Activated naive CD4-positive, alpha-beta T cell treated with Interleukin-2 at 50 U/mL for 16 hours (primary cell): ENCODE measurements around the gene RHBDF1.
A peak's percentile ranks its signal among the peaks of the same experiment; 100 is the strongest.
"Not testable (repeated sequence)": the region's sequence is repeated elsewhere in the genome, so short reads cannot be mapped to it uniquely, and the experiment has no call there.

Experiments used
- DNase-seq: peaks from one replicate; pipeline ENCODE4 v3.0.0-alpha.2; 2020

The RHBDF1 gene

DNA sequence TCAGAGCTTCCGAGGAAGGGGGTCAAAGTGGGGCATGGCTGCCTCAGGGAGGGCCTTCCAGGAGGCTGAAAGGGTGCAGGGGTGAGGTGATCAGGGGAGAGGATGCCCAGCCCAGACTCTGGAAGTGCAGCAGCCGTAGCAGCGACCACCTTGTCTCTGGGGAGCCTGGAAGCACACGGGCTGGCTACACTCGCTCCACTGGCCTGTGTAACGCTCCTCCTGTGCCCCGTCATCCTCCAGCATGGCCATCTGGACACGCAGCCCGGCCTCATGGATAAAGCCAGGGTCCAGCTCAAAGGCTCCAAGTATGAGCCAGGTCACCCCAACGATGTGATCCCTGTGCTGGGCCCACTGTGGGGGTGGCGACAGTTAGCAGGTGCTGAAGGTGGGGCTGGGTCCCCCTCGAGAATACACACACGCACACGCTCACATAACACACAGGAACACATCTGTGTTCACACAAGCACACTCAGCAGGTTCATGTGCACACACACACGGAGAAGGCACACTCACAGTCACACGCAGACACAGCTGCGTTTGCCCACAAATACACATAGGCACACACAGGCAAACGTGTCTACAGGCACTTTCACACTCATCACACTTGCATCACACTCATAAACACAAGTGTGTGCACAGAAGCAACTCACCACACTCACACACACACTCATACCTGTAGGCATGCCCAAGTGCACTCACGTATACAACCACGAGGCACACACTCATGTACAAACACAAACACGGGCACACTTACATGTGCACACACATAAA, 38.4 kb downstream of the RHBDF1 start:
- DNase-seq = no peak

DNA sequence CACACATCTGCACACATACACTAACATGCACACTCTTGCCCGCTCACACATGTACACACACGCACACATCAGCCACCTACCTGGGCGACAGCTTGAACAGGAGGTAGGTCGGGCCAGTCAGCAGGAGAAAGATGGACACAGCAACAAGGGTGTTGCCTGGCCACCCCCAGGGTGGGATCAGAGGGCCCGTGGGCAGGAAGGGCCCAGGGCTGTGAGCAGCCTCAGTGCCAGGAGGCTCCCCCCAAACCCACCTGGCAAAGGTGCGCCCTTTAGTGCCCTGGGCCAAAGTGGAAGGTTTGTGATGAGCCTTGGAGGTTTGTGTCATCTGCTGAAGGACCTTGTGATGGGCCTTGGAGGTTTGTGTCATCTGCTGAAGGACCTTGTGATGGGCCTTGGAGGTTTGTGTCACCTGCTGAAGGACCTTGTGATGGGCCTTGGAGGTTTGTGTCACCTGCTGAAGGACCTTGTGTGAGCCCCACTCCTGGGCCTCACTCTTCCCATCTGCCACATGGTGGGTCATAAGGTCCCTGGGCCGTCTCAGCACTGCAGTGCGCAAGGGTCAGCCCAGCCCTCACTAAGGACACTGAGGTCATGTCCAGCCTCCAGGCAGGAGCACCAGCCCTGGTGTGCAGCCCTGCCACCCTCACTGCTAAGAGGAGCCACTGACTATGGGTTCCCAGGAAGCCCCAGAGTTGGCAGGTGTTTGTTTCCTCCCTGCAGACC, 39.1 kb downstream of the RHBDF1 start:
- not testable (repeated sequence) for DNase-seq

DNA sequence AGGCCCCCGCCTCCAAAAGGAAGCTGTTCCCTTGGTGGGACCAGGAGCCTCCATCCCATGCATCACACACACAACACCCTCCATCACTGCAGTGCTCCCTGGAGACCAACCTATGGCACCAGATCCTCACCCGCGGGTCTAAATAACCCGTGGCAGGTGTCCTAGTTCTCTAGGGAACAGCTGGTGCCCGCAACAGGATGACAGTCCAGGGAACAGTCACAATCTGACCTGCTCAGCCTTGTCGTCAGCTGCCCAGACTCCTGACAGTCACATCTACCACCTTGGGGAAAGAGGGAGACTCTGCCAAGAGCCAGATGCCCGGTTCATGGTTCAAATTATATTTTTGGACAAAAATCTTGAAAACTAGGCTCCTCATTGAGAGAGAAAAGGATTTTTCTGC, 41.8 kb downstream of the RHBDF1 start:
- DNase-seq = not testable (repeated sequence)

DNA sequence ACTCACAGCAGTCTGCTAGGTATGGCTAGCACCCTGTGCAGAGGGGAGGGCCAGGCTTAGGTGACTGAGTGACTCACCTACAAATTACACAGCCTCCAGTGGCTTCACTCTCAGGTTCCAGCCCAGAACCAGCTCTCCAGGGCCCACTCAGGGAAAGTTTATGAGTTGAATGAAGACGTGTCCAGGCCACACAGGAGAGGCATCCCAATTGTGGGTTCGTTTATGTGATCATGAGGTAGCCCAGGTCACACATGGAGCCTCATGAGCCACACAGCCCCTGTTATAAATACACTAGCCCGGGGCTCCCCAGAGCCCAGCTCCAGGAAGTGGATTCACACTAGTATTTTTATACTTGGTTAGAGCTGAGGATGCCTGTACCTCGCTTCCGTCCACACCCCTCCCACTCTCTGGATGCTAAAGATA, 46.5 kb downstream of the RHBDF1 start:
- DNase-seq = not testable (repeated sequence)

DNA sequence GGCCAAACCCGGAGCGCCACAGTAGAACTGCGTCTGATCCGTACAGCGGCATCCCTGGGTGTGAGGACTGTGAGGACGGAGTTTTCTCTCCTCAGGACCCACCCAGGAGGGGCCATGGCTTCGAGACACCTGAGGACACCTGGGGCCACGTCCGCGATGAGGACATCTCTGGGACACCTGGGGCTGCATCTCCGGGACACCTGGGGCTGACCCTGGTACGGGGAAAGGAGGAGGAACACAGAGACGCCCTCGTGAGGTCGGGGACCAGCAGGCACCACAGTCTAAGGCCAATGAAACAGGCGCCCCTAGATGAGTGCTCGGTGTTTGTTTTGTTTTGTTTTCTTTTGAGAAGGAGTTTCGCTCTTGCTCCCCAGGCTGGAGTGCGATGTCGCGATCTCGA, 48.3 kb downstream of the RHBDF1 start:
- not testable (repeated sequence) for DNase-seq

DNA sequence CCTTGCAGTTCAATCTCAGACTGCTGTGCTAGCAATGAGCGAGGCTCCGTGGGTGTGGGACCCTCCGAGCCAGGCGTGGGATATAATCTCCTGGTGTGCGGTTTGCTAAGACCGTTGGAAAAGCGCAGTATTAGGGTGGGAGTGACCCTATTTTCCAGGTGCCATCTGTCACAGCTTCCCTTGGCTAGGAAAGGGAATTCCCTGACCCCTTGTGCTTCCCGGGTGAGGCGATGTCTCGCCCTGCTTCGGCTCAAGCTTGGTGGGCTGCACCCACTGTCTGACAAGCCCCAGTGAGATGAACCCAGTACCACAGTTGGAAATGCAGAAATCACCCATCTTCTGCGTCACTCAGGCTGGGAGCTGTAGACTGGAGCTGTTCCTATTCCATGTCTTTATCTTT, 51.5 kb downstream of the RHBDF1 start:
- not testable (repeated sequence) for DNase-seq

DNA sequence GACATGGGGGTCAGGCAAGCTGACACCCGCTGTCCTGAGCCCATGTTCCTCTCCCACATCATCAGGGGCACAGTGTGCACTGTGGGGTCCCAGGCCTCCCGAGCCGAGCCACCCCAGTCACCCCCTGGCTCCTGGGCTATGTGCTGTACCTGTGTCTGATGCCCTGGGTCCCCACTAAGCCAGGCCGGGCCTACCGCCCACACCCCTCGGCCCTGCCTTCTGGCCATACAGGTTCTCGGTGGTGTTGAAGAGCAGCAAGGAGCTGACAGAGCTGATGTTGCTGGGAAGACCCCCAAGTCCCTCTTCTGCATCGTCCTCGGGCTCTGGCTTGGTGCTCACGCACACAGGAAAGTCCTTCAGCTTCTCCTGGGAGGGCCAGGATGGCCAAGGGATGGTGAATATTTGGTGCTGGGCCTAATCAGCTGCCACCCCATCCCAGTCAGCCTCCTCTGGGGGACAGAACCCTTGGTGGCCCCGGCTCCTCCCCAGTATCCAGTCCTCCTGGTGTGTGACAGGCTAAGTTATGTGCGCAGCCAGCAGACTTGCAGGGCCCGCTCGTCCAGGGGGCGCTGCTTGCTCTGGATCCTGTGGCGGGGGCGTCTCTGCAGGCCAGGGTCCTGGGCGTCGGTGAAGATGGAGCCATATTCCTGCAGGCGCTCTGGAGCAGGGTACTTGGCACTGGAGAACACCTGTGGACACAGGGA, 55.2 kb downstream of the RHBDF1 start:
- not testable (repeated sequence) for DNase-seq

DNA sequence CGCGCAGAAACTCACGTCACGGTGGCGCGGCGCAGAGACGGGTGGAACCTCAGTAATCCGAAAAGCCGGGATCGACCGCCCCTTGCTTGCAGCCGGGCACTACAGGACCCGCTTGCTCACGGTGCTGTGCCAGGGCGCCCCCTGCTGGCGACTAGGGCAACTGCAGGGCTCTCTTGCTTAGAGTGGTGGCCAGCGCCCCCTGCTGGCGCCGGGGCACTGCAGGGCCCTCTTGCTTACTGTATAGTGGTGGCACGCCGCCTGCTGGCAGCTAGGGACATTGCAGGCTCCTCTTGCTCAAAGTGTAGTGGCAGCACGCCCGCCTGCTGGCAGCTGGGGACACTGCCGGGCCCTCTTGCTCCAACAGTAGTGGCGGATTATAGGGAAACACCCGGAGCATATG, 61.7 kb downstream of the RHBDF1 start:
- peak; percentile 89 for DNase-seq

DNA sequence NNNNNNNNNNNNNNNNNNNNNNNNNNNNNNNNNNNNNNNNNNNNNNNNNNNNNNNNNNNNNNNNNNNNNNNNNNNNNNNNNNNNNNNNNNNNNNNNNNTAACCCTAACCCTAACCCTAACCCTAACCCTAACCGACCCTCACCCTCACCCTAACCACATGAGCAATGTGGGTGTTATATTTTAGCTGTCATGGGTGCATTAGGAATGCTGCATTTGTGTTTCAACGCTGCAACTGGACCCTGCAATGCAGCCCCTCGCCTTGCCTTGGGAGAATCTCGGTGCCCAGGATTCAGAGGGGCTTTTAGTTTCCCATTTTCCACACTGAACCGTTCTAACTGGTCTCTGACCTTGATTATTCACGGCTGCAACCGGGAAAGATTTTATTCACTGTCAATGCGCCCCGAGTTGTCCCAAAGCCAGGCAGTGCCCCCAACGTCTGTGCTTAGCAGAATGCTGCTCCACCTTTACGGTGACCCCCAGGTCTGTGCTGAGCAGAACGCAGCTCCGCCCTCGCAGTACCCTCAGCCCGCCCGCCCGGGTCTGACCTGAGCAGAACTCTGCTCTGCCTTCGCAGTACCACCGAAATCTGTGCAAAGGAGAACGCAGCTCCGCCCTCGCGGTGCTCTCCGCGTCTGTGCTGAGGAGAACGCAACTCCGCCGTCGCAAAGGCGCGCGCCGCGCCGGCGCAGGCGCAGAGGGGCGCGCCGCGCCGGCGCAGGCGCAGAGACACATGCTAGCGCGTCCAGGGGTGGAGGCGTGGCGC, 62.3 kb downstream of the RHBDF1 start:
- no peak for DNase-seq
